NCI-H774 (cell line): ENCODE measurements around the gene TMEM144.
"Not testable (repeated sequence)": the region's sequence is repeated elsewhere in the genome, so short reads cannot be mapped to it uniquely, and the experiment has no call there.

Experiments used
- DNase-seq: peaks from one replicate; lab custom pipeline; 2025; lab: John Stamatoyannopoulos, UW

Gene TMEM144

GRCh38 chr4:158192439-158193158, 17.7 kb upstream of the TMEM144 start:
- no peak for DNase-seq

GRCh38 chr4:158193171-158193749, 17.0 kb upstream of the TMEM144 start:
- peak; percentile 11 for DNase-seq

- DNase-seq = no peak
These were observed 15.0 kb upstream of the TMEM144 start for GRCh38 chr4:158195297-158195696.

GRCh38 chr4:158197194-158197776, 13.0 kb upstream of the TMEM144 start:
- no peak for DNase-seq

- no peak for DNase-seq
These were observed 10.1 kb upstream of the TMEM144 start for GRCh38 chr4:158200214-158200613.

- DNase-seq = no peak
These were observed 9.0 kb upstream of the TMEM144 start for GRCh38 chr4:158201322-158201721.

- DNase-seq = no peak
These were observed 8.4 kb upstream of the TMEM144 start for GRCh38 chr4:158201876-158202275.

- no peak for DNase-seq
These were observed 7.8 kb upstream of the TMEM144 start for GRCh38 chr4:158202481-158202880.

- DNase-seq = no peak
These were observed 6.8 kb upstream of the TMEM144 start for GRCh38 chr4:158203436-158203835.

- DNase-seq = no peak
These were observed 6.4 kb upstream of the TMEM144 start for GRCh38 chr4:158203929-158204328.

GRCh38 chr4:158208963-158209640, 1.2 kb upstream of the TMEM144 start:
- DNase-seq = no peak

GRCh38 chr4:158211222-158211621, 936 bp downstream of the TMEM144 start:
- peak; percentile 1 for DNase-seq

- no peak for DNase-seq
These were observed 3.2 kb downstream of the TMEM144 start for GRCh38 chr4:158213466-158213865.

GRCh38 chr4:158214856-158215255, 4.6 kb downstream of the TMEM144 start:
- DNase-seq = no peak

GRCh38 chr4:158217763-158218162, 7.5 kb downstream of the TMEM144 start:
- no peak for DNase-seq

GRCh38 chr4:158219623-158220022, 9.3 kb downstream of the TMEM144 start:
- DNase-seq = no peak

GRCh38 chr4:158224318-158224717, 14.0 kb downstream of the TMEM144 start:
- DNase-seq = not testable (repeated sequence)

- DNase-seq = not testable (repeated sequence)
These were observed 14.7 kb downstream of the TMEM144 start for GRCh38 chr4:158224999-158225398.

GRCh38 chr4:158227880-158228279, 17.6 kb downstream of the TMEM144 start:
- DNase-seq = not testable (repeated sequence)

- DNase-seq = not testable (repeated sequence)
These were observed 18.1 kb downstream of the TMEM144 start for GRCh38 chr4:158228399-158228798.

GRCh38 chr4:158229768-158230167, 19.5 kb downstream of the TMEM144 start:
- DNase-seq = no peak

- DNase-seq = no peak
These were observed 24.4 kb downstream of the TMEM144 start for GRCh38 chr4:158234671-158235070.
